Brain microvascular endothelial cell (primary cell): ENCODE data around the gene EOLA2.
"Not testable (repeated sequence)": the region's sequence is repeated elsewhere in the genome, so short reads cannot be mapped to it uniquely, and the experiment has no call there.

Source experiments
- DNase-seq: peaks from one replicate; pipeline ENCODE4 v3.0.0-alpha.2; 2020
- H3K27ac ChIP-seq: fragments of 250-450 bp; sonication (Bioruptor Pico); 2 replicates; pipeline ENCODE4 v1.5.1; 2020; ENCODE audit warnings: mild to moderate bottlenecking, moderate library complexity
- H3K27me3 ChIP-seq: fragments of 250-450 bp; sonication (Bioruptor Pico); replicated peaks from 2 replicates; pipeline ENCODE4 v1.5.1; 2020; ENCODE audit warnings: mild to moderate bottlenecking
- H3K36me3 ChIP-seq: fragments of 250-450 bp; sonication (Bioruptor Pico); replicated peaks from 2 replicates; pipeline ENCODE4 v1.5.1; 2020; ENCODE audit warnings: mild to moderate bottlenecking
- H3K4me3 ChIP-seq: 2 replicates; pipeline ENCODE4 v1.5.1; 2011; ENCODE audit warnings: low read depth, mild to moderate bottlenecking, control low read depth, low read length, moderate library complexity
- CTCF ChIP-seq: IDR thresholded peaks from 2 replicates; pipeline ENCODE4 v1.5.1; 2011; ENCODE audit warnings: low read depth, mild to moderate bottlenecking, moderate library complexity, low read length, control low read depth, inconsistent platforms; ENCODE audit errors: missing control alignments
- in situ Hi-C: cut with HindIII; loops from 2 replicates; pipeline ENCODE4 v1.10.0; 2017; ENCODE audit warnings: low sequenced_read_pairs, low pct_ligation_motif_present

The EOLA2 gene

GRCh38 chrX:149938881-149939654 lies 777 bp upstream of the EOLA2 start:
- peak; percentile 91 for DNase-seq
- no peaks in the 10 kb centered on the region for H3K36me3 ChIP-seq
- no peak for TF ChIP-seq CTCF
- in situ Hi-C loops: no loop called here
- no peaks in the 10 kb centered on the region for H3K27me3 ChIP-seq
- peak overlapping the region; percentile 43 for H3K4me3 ChIP-seq
- H3K27ac ChIP-seq: peak overlapping the region; percentile 99

GRCh38 chrX:149937871-149938426 lies 342 bp downstream of the EOLA2 start:
- H3K27ac ChIP-seq: peak overlapping the region; percentile 75
- in situ Hi-C loops: no loop called here
- peak overlapping the region; percentile 82 for H3K4me3 ChIP-seq
- no peak for DNase-seq
- TF ChIP-seq CTCF: no peak
- no peaks in the 10 kb centered on the region for H3K27me3 ChIP-seq
- H3K36me3 ChIP-seq: no peaks in the 10 kb centered on the region

GRCh38 chrX:149937328-149937727 lies 963 bp downstream of the EOLA2 start:
- H3K36me3 ChIP-seq, H3K27me3 ChIP-seq, DNase-seq, in situ Hi-C loops: not testable (repeated sequence)
- peak overlapping the region; percentile 75 for H3K27ac ChIP-seq
- H3K4me3 ChIP-seq: peak overlapping the region; percentile 82

GRCh38 chrX:149933547-149933946 lies 4.7 kb downstream of the EOLA2 start:
- DNase-seq, in situ Hi-C loops, H3K4me3 ChIP-seq, H3K27me3 ChIP-seq, H3K36me3 ChIP-seq, H3K27ac ChIP-seq: not testable (repeated sequence)

- in situ Hi-C loops, H3K36me3 ChIP-seq, DNase-seq, H3K4me3 ChIP-seq, H3K27ac ChIP-seq, H3K27me3 ChIP-seq: not testable (repeated sequence)
Measured at GRCh38 chrX:149932970-149933369, 5.3 kb downstream of the EOLA2 start.

- H3K27ac ChIP-seq, in situ Hi-C loops, DNase-seq, H3K27me3 ChIP-seq, H3K36me3 ChIP-seq, H3K4me3 ChIP-seq: not testable (repeated sequence)
Measured at GRCh38 chrX:149932150-149932549, 6.1 kb downstream of the EOLA2 start.

- H3K4me3 ChIP-seq, H3K27me3 ChIP-seq, H3K27ac ChIP-seq, in situ Hi-C loops, DNase-seq, H3K36me3 ChIP-seq: not testable (repeated sequence)
Measured at GRCh38 chrX:149931355-149931754, 6.9 kb downstream of the EOLA2 start.

GRCh38 chrX:149929400-149929799 lies 8.9 kb downstream of the EOLA2 start, which contains the start of gene HSFX4:
Gene HSFX4 (plus strand): TSS chrX:149929573. CDS start chrX:149929645, 72 bp downstream.
- DNase-seq, in situ Hi-C loops, H3K27ac ChIP-seq, H3K36me3 ChIP-seq, H3K27me3 ChIP-seq, H3K4me3 ChIP-seq: not testable (repeated sequence)

- H3K27me3 ChIP-seq, in situ Hi-C loops, DNase-seq, H3K36me3 ChIP-seq, H3K4me3 ChIP-seq, H3K27ac ChIP-seq: not testable (repeated sequence)
Measured at GRCh38 chrX:149928635-149929034, 9.7 kb downstream of the EOLA2 start.

- H3K27me3 ChIP-seq, DNase-seq, H3K36me3 ChIP-seq, H3K4me3 ChIP-seq, H3K27ac ChIP-seq, in situ Hi-C loops: not testable (repeated sequence)
Measured at GRCh38 chrX:149927964-149928258, 10.4 kb downstream of the EOLA2 start.

GRCh38 chrX:149927245-149927963 lies 10.9 kb downstream of the EOLA2 start:
- DNase-seq, in situ Hi-C loops, H3K4me3 ChIP-seq, H3K27ac ChIP-seq, H3K27me3 ChIP-seq, H3K36me3 ChIP-seq: not testable (repeated sequence)

- not testable (repeated sequence) for H3K4me3 ChIP-seq
Measured at GRCh38 chrX:149924434-149924833, 13.9 kb downstream of the EOLA2 start.

More at GRCh38 chrX:149924434-149924833, 13.9 kb downstream of the EOLA2 start:
- DNase-seq, in situ Hi-C loops, H3K36me3 ChIP-seq, H3K27me3 ChIP-seq, H3K27ac ChIP-seq: not testable (repeated sequence)
